MM.1S (cell line): ENCODE data around the gene KLHL24.

Source experiments
- DNase-seq: peaks from one replicate; pipeline ENCODE4 v3.0.0-alpha.2; 2015
- H2AFZ ChIP-seq: fragments of 300-600 bp; sonication (generic); 2 replicates; pipeline ENCODE4 v1.6.0; 2016; ENCODE audit warnings: antibody characterized with exemption, low read length
- H3F3A ChIP-seq: fragments of 300-600 bp; sonication (generic); 2 replicates; pipeline ENCODE4 v1.6.1; 2016; ENCODE audit warnings: mild to moderate bottlenecking, antibody characterized with exemption, low read length, moderate library complexity, mixed read lengths; ENCODE audit not compliant: insufficient read depth
- H3K27ac ChIP-seq: fragments of 300-600 bp; sonication (generic); 2 replicates; pipeline ENCODE4 v1.5.1; 2016; ENCODE audit warnings: mild to moderate bottlenecking, low read length
- H3K27me3 ChIP-seq: fragments of 300-600 bp; sonication (generic); replicated peaks from 2 replicates; pipeline ENCODE4 v1.6.0; 2016; ENCODE audit warnings: low read length; ENCODE audit not compliant: insufficient read depth
- H3K36me3 ChIP-seq: fragments of 300-600 bp; sonication (generic); replicated peaks from 2 replicates; pipeline ENCODE4 v1.6.1; 2016; ENCODE audit warnings: mild to moderate bottlenecking, low read length, mixed read lengths; ENCODE audit not compliant: insufficient read depth
- H3K4me1 ChIP-seq: fragments of 300-600 bp; sonication (generic); 2 replicates; pipeline ENCODE4 v1.6.1; 2016; ENCODE audit warnings: low read length, mixed read lengths
- H3K4me2 ChIP-seq: fragments of 300-600 bp; sonication (generic); 2 replicates; pipeline ENCODE4 v1.6.0; 2016; ENCODE audit warnings: low read depth, low read length
- H3K4me3 ChIP-seq: fragments of 300-600 bp; sonication (generic); 2 replicates; pipeline ENCODE4 v1.5.1; 2016; ENCODE audit warnings: low read length, mixed read lengths
- H3K79me2 ChIP-seq: fragments of 300-600 bp; sonication (generic); 2 replicates; pipeline ENCODE4 v1.6.1; 2016; ENCODE audit warnings: mixed run types, low read length, mixed read lengths
- H3K9ac ChIP-seq: fragments of 300-600 bp; sonication (generic); 2 replicates; pipeline ENCODE4 v1.6.1; 2016; ENCODE audit warnings: low read length, mixed read lengths
- H3K9me2 ChIP-seq: fragments of 300-600 bp; sonication (generic); replicated peaks from 2 replicates; pipeline ENCODE4 v1.6.1; 2016; ENCODE audit warnings: mild to moderate bottlenecking, low read length, mixed read lengths; ENCODE audit not compliant: insufficient read depth
- H3K9me3 ChIP-seq: fragments of 300-600 bp; sonication (generic); replicated peaks from 2 replicates; pipeline ENCODE4 v1.6.1; 2016; ENCODE audit warnings: mild to moderate bottlenecking, low read length, mixed read lengths; ENCODE audit not compliant: insufficient read depth
- H4K20me1 ChIP-seq: fragments of 300-600 bp; sonication (generic); 2 replicates; pipeline ENCODE4 v1.6.1; 2016; ENCODE audit warnings: mild to moderate bottlenecking, low read length, moderate library complexity, mixed read lengths; ENCODE audit not compliant: insufficient read depth
- CTCF ChIP-seq: fragments of 300-600 bp; sonication (generic); IDR thresholded peaks from 2 replicates; pipeline ENCODE4 v1.5.1; 2016; ENCODE audit warnings: antibody characterized with exemption, low read length, mixed read lengths
- EZH2 ChIP-seq: fragments of 300-600 bp; sonication (generic); optimal IDR thresholded peaks from 2 replicates; pipeline ENCODE3; 2017; ENCODE audit warnings: low read depth, mild to moderate bottlenecking, antibody characterized with exemption, low read length, mixed read lengths
- EZH2phosphoT487 ChIP-seq: fragments of 300-600 bp; sonication (generic); IDR thresholded peaks from 2 replicates; pipeline ENCODE4 v1.6.1; 2018; ENCODE audit warnings: antibody characterized with exemption, low read length

The KLHL24 gene

GRCh38 chr3:183590442-183590841 lies 45.0 kb upstream of the KLHL24 start:
- no peak overlapping the region for H3K27ac ChIP-seq
- no peak overlapping the region for H3K4me3 ChIP-seq
- H3F3A ChIP-seq: peaks cover 5% of the 10 kb centered on the region; the same call in 1 of the 2 replicates
- no peaks in the 10 kb centered on the region for H3K9me3 ChIP-seq
- no peak overlapping the region for H2AFZ ChIP-seq
- no peak overlapping the region for H3K9ac ChIP-seq
- H3K79me2 ChIP-seq: no peaks in the 10 kb centered on the region
- no peaks in the 10 kb centered on the region for H3K36me3 ChIP-seq
- H3K4me2 ChIP-seq: no peak overlapping the region
- DNase-seq: no peak
- no peaks in the 10 kb centered on the region for H3K27me3 ChIP-seq
- H3K9me2 ChIP-seq: no peaks in the 10 kb centered on the region
- no peaks in the 10 kb centered on the region for H4K20me1 ChIP-seq
- H3K4me1 ChIP-seq: peaks cover 21% of the 10 kb centered on the region
- TF ChIP-seq EZH2: no peak
- no peak for TF ChIP-seq CTCF
- no peak for TF ChIP-seq EZH2phosphoT487

GRCh38 chr3:183591881-183592521 lies 43.4 kb upstream of the KLHL24 start:
- Histone ChIP-seq H3K4me1 (peaks cover 21% of the 10 kb centered on the region), H3K4me2 (peak overlapping the region; percentile 70), H4K20me1 (no peaks in the 10 kb centered on the region), H3K9me3 (no peaks in the 10 kb centered on the region), H3K36me3 (no peaks in the 10 kb centered on the region), H3K9ac (peak overlapping the region; percentile 8; the same call in 1 of the 2 replicates), H3K79me2 (no peaks in the 10 kb centered on the region), H3K27ac (peak overlapping the region; percentile 6; the same call in 1 of the 2 replicates), H2AFZ (peak overlapping the region; percentile 47), H3K27me3 (no peaks in the 10 kb centered on the region), H3K9me2 (no peaks in the 10 kb centered on the region), H3F3A (peaks cover 5% of the 10 kb centered on the region; the same call in 1 of the 2 replicates), H3K4me3 (peak overlapping the region; percentile 36)
- peak; percentile 38 for DNase-seq
- TF ChIP-seq CTCF: peak; percentile 73
- no peak for TF ChIP-seq EZH2phosphoT487
- TF ChIP-seq EZH2: no peak

- no peak for TF ChIP-seq EZH2phosphoT487
- no peak for TF ChIP-seq EZH2
- TF ChIP-seq CTCF: no peak
- no peaks in the 10 kb centered on the region for H3K27me3 ChIP-seq
- no peaks in the 10 kb centered on the region for H3K9me2 ChIP-seq
- no peak overlapping the region for H3K27ac ChIP-seq
- peak overlapping the region; percentile 70; the same call in 1 of the 2 replicates for H3K4me2 ChIP-seq
- H3K36me3 ChIP-seq: no peaks in the 10 kb centered on the region
- DNase-seq: no peak
- peaks cover 5% of the 10 kb centered on the region; the same call in 1 of the 2 replicates for H3F3A ChIP-seq
- no peak overlapping the region for H2AFZ ChIP-seq
- H4K20me1 ChIP-seq: no peaks in the 10 kb centered on the region
- H3K9me3 ChIP-seq: no peaks in the 10 kb centered on the region
- H3K79me2 ChIP-seq: no peaks in the 10 kb centered on the region
- peaks cover 14% of the 10 kb centered on the region for H3K4me1 ChIP-seq
- no peak overlapping the region for H3K9ac ChIP-seq
- H3K4me3 ChIP-seq: no peak overlapping the region
Observed at GRCh38 chr3:183592821-183593220, 42.6 kb upstream of the KLHL24 start.
